CD14-positive monocyte (primary cell): Measurements from ENCODE around the gene SETDB1. TPM values are rescaled to one million over a fixed set of nuclear protein-coding genes. Genes with fewer than 3 reads are reported as not detected.
A peak's percentile ranks its signal among the peaks of the same experiment; 100 is the strongest.

Experiments used
- DNase-seq, 3 donors: peaks; one replicate each; pipeline ENCODE4 v3.0.0-alpha.2; 2011 to 2022
- H2AFZ ChIP-seq: 2 replicates; pipeline ENCODE4 v1.6.0; 2012; ENCODE audit warnings: mild to moderate bottlenecking, low read depth, low read length, inconsistent platforms; ENCODE audit not compliant: insufficient read depth, poor library complexity, severe bottlenecking
- H3K27ac ChIP-seq, 2 donors: 1 replicate in 1 of 2; 2 replicates in 1 of 2; pipeline ENCODE4 v1.5.1; 2012 to 2013; ENCODE audit warnings: low read length in 2 of 2, control low read depth in 1 of 2, inconsistent platforms in 1 of 2, low read depth in 1 of 2, mild to moderate bottlenecking in 1 of 2
- H3K27me3 ChIP-seq, 2 donors: one replicate each; pipeline versions ENCODE4 v1.6.0 to v1.6.1; 2011 to 2013; ENCODE audit warnings: low read length in 2 of 2; ENCODE audit not compliant: control insufficient read depth in 2 of 2, insufficient read depth in 2 of 2
- H3K36me3 ChIP-seq, 2 donors: replicated peaks in 1 of 2; 1 replicate in 1 of 2; 2 replicates in 1 of 2; pipeline versions ENCODE4 v1.5.1 to v1.6.1; 2012 to 2013; ENCODE audit warnings: low read length in 2 of 2, control low read depth in 1 of 2, inconsistent platforms in 1 of 2, mild to moderate bottlenecking in 1 of 2; ENCODE audit not compliant: insufficient read depth in 2 of 2, control insufficient read depth in 1 of 2
- H3K4me1 ChIP-seq, 2 donors: 1 replicate in 1 of 2; 2 replicates in 1 of 2; pipeline versions ENCODE4 v1.5.1 to v1.6.1; 2012 to 2013; ENCODE audit warnings: low read length in 2 of 2, control low read depth in 1 of 2, inconsistent platforms in 1 of 2, mild to moderate bottlenecking in 1 of 2, moderate library complexity in 1 of 2; ENCODE audit not compliant: insufficient read depth in 2 of 2, control insufficient read depth in 1 of 2
- H3K4me2 ChIP-seq: replicated peaks from 2 replicates; pipeline ENCODE3; 2012; ENCODE audit warnings: low read length, moderate library complexity, mild to moderate bottlenecking; ENCODE audit not compliant: poor library complexity, severe bottlenecking; ENCODE audit errors: extremely low read depth
- H3K4me3 ChIP-seq, 3 experiments: fragments of 200-600 bp in 1 of 3; sonication (generic) in 1 of 3; replicated peaks in 1 of 3; 1 replicate in 2 of 3; 2 replicates in 1 of 3; pipeline ENCODE4 v1.5.1; 2011 to 2013; ENCODE audit warnings: low read length in 3 of 3, mild to moderate bottlenecking in 3 of 3, control low read depth in 2 of 3, low read depth in 2 of 3, inconsistent platforms in 1 of 3, moderate library complexity in 1 of 3
- H3K79me2 ChIP-seq: 2 replicates; pipeline ENCODE4 v1.6.0; 2012; ENCODE audit warnings: mild to moderate bottlenecking, control low read depth, inconsistent platforms, low read length, moderate library complexity; ENCODE audit not compliant: insufficient read depth
- H3K9ac ChIP-seq: 2 replicates; pipeline ENCODE4 v1.6.0; 2017; ENCODE audit warnings: low read length, mild to moderate bottlenecking; ENCODE audit not compliant: insufficient read depth, poor library complexity, severe bottlenecking
- H3K9me3 ChIP-seq, 2 donors: replicated peaks in 1 of 2; 1 replicate in 1 of 2; 2 replicates in 1 of 2; pipeline versions ENCODE4 v1.5.1 to v1.6.1; 2012 to 2013; ENCODE audit warnings: low read length in 2 of 2, control low read depth in 1 of 2; ENCODE audit not compliant: control insufficient read depth in 1 of 2, insufficient read depth in 1 of 2
- H4K20me1 ChIP-seq: 2 replicates; pipeline ENCODE4 v1.6.0; 2012; ENCODE audit warnings: mild to moderate bottlenecking, low read length, control low read depth, moderate library complexity; ENCODE audit not compliant: insufficient read depth
- H3K27ac Mint-ChIP-seq, 7 donors: one replicate each; pipeline ENCODE4 v1.8.0; 2020; ENCODE audit warnings: mild to moderate bottlenecking in 7 of 7, mixed read lengths in 7 of 7, moderate library complexity in 6 of 7, inconsistent platforms in 2 of 7
- H3K27me3 Mint-ChIP-seq, 3 donors: one replicate each; pipeline ENCODE4 v1.8.0; 2021 to 2022; ENCODE audit warnings: low read depth in 3 of 3, mild to moderate bottlenecking in 3 of 3, mixed read lengths in 3 of 3, moderate library complexity in 3 of 3, inconsistent platforms in 1 of 3
- H3K36me3 Mint-ChIP-seq, 2 donors: one replicate each; pipeline ENCODE4 v1.8.0; 2020; ENCODE audit warnings: mixed read lengths in 2 of 2, inconsistent platforms in 1 of 2, mild to moderate bottlenecking in 1 of 2
- H3K4me1 Mint-ChIP-seq: one replicate; pipeline ENCODE4 v1.8.0; 2020; ENCODE audit warnings: mild to moderate bottlenecking, mixed read lengths
- H3K4me3 Mint-ChIP-seq, 2 donors: one replicate each; pipeline ENCODE4 v1.8.0; 2020; ENCODE audit warnings: mild to moderate bottlenecking in 2 of 2, mixed read lengths in 2 of 2, moderate library complexity in 1 of 2
- H3K9me3 Mint-ChIP-seq, 7 donors: one replicate each; pipeline ENCODE4 v1.8.0; 2020 to 2022; ENCODE audit warnings: mixed read lengths in 7 of 7, mild to moderate bottlenecking in 6 of 7, moderate library complexity in 6 of 7, inconsistent platforms in 2 of 7
- CTCF ChIP-seq: fragments of 200-600 bp; IDR thresholded peaks from one replicate; pipeline ENCODE4 v1.8.0; 2022; ENCODE audit warnings: antibody characterized with exemption, mild to moderate bottlenecking
- WGBS: methylation state at CpG from one replicate; pipeline ENCODE4 v1.1.5; 2013; ENCODE audit warnings: missing lambda C conversion rate; ENCODE audit not compliant: insufficient coverage; 5-methylcytosine and 5-hydroxymethylcytosine counted together
- intact Hi-C, 2 donors: fragments of 100-400 bp; cut with micrococcal nuclease; formaldehyde crosslinking; loops; one replicate each; pipeline versions ENCODE4 v1.15.0 to v1.15.1; 2023
- polyA plus RNA-seq, 3 donors: library from polyadenylated mRNA; depleted of rRNA in 1 of 3; unstranded in 2 of 3; stranded (reverse) in 1 of 3; fragments of 300-500 nt in 2 of 3; fragments of >200 nt in 1 of 3; fragmentation: Illumina TruSeq in 2 of 3; gene quantifications; 1 replicate in 2 of 3; 2 replicates in 1 of 3; pipeline ENCODE4 v1.2.3, GENCODE V29; 2012 to 2021

SETDB1 gene
- polyA plus RNA-seq, 3 donors = 13.9 to 69.4 (median 15.5) TPM

DNA sequence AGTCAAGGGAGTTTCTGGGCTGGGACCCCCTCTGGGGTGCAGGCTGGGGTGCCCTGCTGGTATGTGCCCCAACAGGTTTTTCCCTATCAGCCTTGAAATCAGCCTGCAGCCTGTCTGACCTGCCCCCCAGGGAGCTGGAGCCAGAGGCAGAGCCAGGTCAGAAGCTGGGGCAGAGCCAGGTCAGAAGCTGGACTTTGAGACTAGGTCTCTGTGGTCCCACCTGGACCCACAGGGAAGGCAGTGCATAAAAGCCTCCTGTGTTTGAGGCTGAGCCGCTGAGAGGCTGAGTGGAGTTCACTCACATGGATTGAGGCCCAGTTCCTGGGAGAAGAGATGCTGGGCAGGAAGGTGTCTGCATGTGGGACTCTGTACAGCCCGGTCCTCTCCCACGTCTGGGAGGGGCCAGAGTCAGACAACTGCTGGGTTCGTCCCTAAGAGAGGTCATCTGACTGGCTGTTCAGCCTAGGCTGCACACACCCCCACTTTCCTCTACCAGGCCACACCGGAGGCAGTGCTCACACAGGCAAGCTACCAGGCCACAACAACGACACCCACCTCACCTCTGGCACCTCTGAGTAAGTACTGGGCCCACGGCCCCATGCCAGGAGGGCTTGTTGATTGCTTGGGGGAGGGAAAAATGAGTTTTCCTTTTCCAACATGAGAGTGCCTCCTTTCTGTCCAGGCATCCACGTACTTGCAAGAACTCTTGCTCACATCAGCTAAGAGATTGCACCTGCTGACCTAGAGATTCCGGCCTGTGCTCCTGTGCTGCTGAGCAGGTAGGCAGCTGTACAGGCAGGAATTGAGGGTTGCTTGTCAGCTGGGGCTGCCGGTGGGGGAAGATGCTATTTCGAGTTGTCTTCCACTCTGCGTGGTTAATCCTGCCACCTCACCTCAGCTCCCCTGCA lies 55.9 kb downstream of the SETDB1 start, which contains the start of gene ANXA9:
ANXA9 (plus strand) TSS at position 488 of the 908 bp plus-strand sequence. CDS start 814 bp downstream, outside the sequence.
- Mint-ChIP-seq H3K4me1 (peaks cover 26% of the 10 kb centered on the region), H3K27me3 (peaks cover 0 to 1% (median 0%) of the 10 kb centered on the region in 3 donors), H3K9me3 (no peaks in the 10 kb centered on the region), H3K36me3 (peaks cover 0 to 4% of the 10 kb centered on the region in 2 donors), H3K27ac (peak within 1 kb of the TSS in 1 of 7 donors; percentile 15), H3K4me3 (no peak within 1 kb of the TSS)
- H3K9ac ChIP-seq = no peak within 1 kb of the TSS
- H3K27ac ChIP-seq = no peak within 1 kb of the TSS
- H3K4me1 ChIP-seq = peaks cover 28 to 29% of the 10 kb centered on the region in 2 donors
- no peak within 1 kb of the TSS for H3K4me2 ChIP-seq
- no peaks in the 10 kb centered on the region for H4K20me1 ChIP-seq
- no peak within 1 kb of the TSS for H2AFZ ChIP-seq
- H3K79me2 ChIP-seq = peaks cover 9% of the 10 kb centered on the region
- DNase-seq = no peak
- no peak for TF ChIP-seq CTCF
- no peaks in the 10 kb centered on the region for H3K36me3 ChIP-seq
- H3K9me3 ChIP-seq = no peaks in the 10 kb centered on the region
- H3K27me3 ChIP-seq = no peaks in the 10 kb centered on the region
- WGBS = 87% methylated on average over 4 of the region's 12 CpGs
- intact Hi-C loops = no loop called here
- no peak within 1 kb of the TSS for H3K4me3 ChIP-seq

DNA sequence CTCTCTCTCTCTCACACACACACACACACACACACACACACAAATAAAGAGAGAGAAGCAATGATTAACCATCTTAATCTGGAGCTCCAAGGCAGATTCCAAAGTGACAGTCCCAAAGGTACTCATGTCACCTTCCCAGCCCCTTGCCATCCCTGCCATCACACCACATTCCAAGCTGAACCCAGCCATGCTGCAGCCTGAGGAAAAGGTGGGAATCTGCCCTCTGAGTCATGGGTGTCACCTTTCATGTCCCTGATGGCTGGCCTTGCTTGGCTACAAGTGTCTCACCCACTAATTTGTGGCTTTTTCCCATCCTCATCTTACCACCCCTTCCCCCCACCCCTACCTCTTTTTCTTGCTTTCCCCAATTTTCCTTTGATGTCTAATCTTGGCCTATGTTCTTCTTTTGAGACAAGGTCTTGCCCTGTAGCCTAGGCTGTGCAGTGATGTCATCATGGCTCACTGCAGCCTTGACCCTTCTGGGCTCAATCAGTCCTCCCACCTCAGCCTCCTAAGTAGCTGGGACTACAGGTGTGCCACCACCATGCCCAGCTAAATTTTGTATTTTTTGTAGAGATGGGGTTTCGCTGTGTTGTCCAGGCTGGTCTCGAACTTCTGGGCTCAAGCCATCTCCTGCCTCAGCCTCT lies 59.1 kb downstream of the SETDB1 start:
- Histone ChIP-seq H3K9ac (no peak overlapping the region), H3K36me3 (no peaks in the 10 kb centered on the region), H3K79me2 (no peaks in the 10 kb centered on the region), H4K20me1 (no peaks in the 10 kb centered on the region), H3K4me3 (no peak overlapping the region), H3K9me3 (no peaks in the 10 kb centered on the region), H3K4me2 (no peak overlapping the region), H3K4me1 (no peaks in the 10 kb centered on the region), H3K27ac (no peak overlapping the region), H2AFZ (no peak overlapping the region), H3K27me3 (no peaks in the 10 kb centered on the region)
- no peak overlapping the region for H3K4me3 Mint-ChIP-seq
- H3K36me3 Mint-ChIP-seq = peaks cover 0 to 1% of the 10 kb centered on the region in 2 donors
- no peaks in the 10 kb centered on the region for H3K4me1 Mint-ChIP-seq
- 94% methylated on average over 2 of the region's 2 CpGs for WGBS
- TF ChIP-seq CTCF = no peak
- H3K9me3 Mint-ChIP-seq = no peaks in the 10 kb centered on the region
- intact Hi-C loops = no loop called here
- DNase-seq = no peak
- peaks cover 0 to 1% (median 0%) of the 10 kb centered on the region in 3 donors for H3K27me3 Mint-ChIP-seq
- peak overlapping the region in 1 of 7 donors; percentile 65 for H3K27ac Mint-ChIP-seq
